AG09319 (cell line): ENCODE measurements around the gene ACSS2.

Experiments used
- DNase-seq: peaks from one replicate; pipeline ENCODE4 v3.0.0-alpha.2; 2010; ENCODE audit warnings: low read depth; ENCODE audit errors: extremely low read depth
- TF ChIP-seq, protein P1 (sequence below): IDR thresholded peaks from 2 replicates; pipeline ENCODE4 v1.5.1; 2011; ENCODE audit warnings: low read depth, mild to moderate bottlenecking, inconsistent platforms, low read length, moderate library complexity

The ACSS2 gene

DNA sequence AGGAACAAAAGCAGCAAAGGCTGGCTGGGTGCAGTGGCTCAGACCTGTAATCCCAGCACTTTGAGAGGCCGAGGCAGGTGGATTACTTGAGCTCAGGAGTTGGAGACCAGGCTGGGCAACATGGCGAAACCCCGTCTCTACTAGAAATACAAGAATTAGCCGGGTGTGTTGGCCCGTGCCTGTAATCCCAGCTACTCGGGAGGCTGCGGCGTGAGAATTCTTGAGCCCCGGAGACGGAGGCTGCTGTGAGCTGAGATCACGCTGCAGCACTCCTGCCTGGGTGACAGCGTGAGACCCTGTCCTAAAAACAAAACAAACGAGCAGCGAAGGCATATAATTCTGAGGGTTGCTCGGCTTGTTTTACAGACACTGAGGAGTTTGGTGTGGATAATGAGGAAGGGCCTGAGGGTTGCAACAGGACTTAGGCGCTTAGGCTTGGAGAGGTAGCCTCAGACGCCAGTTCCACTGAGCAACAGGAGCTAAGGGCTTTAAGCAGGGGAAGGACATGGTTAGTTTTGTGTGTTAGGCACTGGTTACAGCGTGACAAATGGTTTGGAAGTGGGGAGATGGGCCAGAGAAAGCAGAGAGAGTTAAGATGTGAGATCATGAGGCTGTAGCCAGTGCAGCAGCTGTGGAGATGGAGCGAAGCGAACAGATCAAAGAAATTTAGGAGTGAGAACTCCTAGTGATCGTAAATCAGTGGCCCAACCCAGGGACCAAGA is 80.5 kb downstream of the ACSS2 start:
- TF ChIP-seq, protein P1, sequence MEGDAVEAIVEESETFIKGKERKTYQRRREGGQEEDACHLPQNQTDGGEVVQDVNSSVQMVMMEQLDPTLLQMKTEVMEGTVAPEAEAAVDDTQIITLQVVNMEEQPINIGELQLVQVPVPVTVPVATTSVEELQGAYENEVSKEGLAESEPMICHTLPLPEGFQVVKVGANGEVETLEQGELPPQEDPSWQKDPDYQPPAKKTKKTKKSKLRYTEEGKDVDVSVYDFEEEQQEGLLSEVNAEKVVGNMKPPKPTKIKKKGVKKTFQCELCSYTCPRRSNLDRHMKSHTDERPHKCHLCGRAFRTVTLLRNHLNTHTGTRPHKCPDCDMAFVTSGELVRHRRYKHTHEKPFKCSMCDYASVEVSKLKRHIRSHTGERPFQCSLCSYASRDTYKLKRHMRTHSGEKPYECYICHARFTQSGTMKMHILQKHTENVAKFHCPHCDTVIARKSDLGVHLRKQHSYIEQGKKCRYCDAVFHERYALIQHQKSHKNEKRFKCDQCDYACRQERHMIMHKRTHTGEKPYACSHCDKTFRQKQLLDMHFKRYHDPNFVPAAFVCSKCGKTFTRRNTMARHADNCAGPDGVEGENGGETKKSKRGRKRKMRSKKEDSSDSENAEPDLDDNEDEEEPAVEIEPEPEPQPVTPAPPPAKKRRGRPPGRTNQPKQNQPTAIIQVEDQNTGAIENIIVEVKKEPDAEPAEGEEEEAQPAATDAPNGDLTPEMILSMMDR, result no peak
- DNase-seq, result no peak

DNA sequence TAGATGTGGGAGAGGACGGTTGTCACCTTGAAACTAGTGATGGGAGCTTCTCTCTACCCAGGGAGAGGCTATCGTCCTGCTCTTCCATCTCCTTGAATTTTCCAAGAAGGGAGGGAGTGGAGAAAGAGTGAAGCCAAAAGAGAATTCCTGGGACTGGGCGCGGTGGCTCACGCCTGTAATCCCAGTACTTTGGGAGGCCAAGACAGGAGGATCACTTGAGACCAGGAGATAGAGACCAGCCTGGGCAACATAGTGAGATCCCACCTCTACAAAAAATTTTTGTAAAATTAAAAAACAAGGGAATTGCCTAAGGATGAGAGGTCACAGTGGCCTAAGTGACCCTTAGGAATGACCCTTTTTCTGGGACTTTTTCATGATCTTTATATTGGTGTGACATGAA is 88.1 kb downstream of the ACSS2 start:
- TF ChIP-seq, protein P1, result no peak
- no peak for DNase-seq

DNA sequence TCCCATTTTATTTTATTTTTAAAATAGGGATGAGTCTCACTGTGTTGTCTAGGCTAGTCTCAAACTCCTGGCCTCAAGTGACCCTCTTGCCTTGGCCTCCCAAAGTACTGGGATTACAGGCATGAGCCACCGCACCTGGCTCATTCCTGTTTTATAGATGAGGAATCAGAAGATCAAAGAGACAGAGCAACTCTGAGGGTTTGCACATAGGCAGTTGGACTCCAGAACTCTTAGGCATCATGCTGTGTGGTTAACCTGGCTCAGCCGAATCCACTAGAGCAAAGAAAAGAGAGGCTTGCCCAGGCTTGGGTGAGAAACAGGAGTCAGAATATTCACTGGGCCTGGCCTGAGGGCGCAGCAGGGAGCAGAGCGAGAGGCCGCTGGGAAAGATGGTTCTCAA is 88.6 kb downstream of the ACSS2 start:
- no peak for DNase-seq
- TF ChIP-seq, protein P1, result no peak

DNA sequence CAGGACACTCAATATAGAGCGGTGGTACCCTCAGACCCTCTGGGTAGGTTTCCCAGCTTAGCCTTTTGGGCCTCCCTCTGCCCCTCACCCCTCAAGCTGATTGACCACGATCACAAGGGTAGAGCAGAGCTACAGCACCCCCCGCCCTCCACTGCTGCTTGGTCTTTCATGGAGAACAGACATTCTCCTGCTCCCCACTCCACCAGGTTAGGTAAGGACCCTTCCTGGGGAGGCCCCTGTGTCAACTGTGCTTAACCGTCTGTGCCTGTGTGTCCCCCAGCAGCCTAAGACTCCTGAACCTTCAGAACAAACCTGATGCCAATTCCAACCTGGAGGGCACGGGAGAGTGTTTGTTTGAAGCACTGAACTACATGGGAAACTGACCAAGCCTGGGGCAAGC is 91.0 kb downstream of the ACSS2 start:
- TF ChIP-seq, protein P1, result no peak

DNA sequence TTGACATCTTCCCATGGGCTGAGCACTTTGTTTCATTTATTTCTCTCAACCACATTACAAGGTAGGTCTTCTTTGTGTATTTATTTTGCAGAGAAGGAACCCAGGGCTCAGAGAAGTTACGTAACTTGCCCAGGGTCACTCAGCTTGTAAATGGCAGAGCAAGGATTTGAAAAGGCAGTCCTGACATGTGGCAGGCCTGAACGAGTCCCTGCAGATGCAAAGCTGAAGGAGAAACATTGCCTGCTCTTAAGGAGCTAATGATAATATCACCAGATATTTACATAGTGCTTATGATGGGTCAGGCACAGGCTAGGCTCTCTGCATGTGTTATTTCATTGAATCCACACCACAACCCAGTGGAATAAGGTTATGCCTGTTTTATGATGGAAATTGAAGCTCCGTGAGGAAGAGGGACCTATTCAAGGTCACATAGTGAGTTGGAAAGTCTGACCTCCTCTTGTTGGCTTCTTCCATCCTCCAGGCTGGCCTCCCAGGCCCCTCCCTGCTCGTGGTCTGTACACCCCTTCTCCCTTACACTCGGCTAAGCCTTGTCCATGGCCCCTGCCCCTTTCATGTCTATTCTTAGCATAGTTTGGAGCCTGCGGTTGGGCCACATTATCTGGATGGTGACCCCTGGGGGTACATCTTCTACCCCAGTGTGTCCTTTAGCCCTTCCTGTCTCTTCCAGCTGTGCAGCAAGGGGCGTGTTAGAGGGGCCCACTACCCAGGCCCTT is 91.8 kb downstream of the ACSS2 start:
- no peak for DNase-seq
- TF ChIP-seq, protein P1, result no peak

More for the DNA sequence above, 91.0 kb downstream of the ACSS2 start:
- DNase-seq, result no peak

DNA sequence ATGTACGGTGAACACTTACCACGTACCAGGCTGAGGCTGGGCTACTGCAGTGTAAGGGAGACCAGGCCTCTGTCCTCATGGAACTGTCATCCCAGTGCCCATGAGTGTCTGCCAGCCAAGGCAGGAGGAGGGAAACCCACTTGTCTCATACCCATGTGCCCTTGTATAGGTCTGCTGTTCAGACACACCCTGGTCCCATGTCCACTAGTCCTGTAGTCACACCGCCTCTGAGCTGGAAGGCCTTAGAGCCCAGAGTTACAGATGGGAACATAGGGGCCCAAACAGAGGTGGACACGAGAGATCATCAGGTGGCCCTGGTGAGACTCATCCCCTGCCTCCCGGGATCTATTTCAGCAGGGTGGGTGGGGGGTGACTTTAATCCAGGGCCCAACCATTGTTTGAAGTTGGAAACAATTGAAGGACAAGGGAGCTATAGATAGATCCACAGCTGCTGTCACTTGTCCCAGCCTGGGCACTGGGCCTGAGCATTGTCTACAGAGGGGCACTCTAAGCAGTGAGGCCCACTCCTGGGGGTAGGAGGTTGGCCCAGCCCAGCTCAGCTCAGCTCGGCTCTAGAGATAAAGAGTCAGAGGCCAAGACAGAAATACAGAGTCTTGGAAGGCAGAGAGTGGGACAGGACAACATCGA is 93.9 kb downstream of the ACSS2 start:
- TF ChIP-seq, protein P1, result no peak
- no peak for DNase-seq
